AG09309 (cell line): ENCODE measurements around the gene EDA.

ENCODE experiments used
- DNase-seq: peaks from one replicate; pipeline ENCODE4 v3.0.0-alpha.2; 2010; ENCODE audit warnings: low read depth
- H3K4me3 ChIP-seq: 2 replicates; pipeline ENCODE4 v1.5.1; 2011; ENCODE audit warnings: mild to moderate bottlenecking, low read depth, low read length, moderate library complexity; ENCODE audit not compliant: control insufficient read depth
- CTCF ChIP-seq: IDR thresholded peaks from 2 replicates; pipeline ENCODE4 v1.5.1; 2011; ENCODE audit warnings: mild to moderate bottlenecking, low read depth, low read length, inconsistent platforms; ENCODE audit not compliant: insufficient read depth, control insufficient read depth; ENCODE audit errors: missing control alignments

Gene EDA

GRCh38 chrX:70052895-70053615 lies 437.1 kb downstream of the EDA start:
- DNase-seq, result no peak
- no peak overlapping the region for H3K4me3 ChIP-seq
- no peak for TF ChIP-seq CTCF

GRCh38 chrX:70054391-70054790 lies 438.5 kb downstream of the EDA start:
- no peak for TF ChIP-seq CTCF
- H3K4me3 ChIP-seq, result no peak overlapping the region
- no peak for DNase-seq

- no peak within 1 kb of the TSS for H3K4me3 ChIP-seq
- DNase-seq, result no peak
- no peak for TF ChIP-seq CTCF
These were observed 446.2 kb downstream of the EDA start, which contains the start of gene OTUD6A for GRCh38 chrX:70062076-70062475. OTUD6A (plus strand) TSS chrX:70062457; CDS start chrX:70062525, 68 bp downstream.

- no peak overlapping the region for H3K4me3 ChIP-seq
- DNase-seq, result no peak
- TF ChIP-seq CTCF, result no peak
These were observed 447.1 kb downstream of the EDA start for GRCh38 chrX:70062961-70063550.

GRCh38 chrX:70066646-70067045 lies 450.7 kb downstream of the EDA start:
- no peak for TF ChIP-seq CTCF
- no peak overlapping the region for H3K4me3 ChIP-seq
- DNase-seq, result no peak

GRCh38 chrX:70079297-70079696 lies 463.4 kb downstream of the EDA start:
- DNase-seq, result no peak
- no peak for TF ChIP-seq CTCF
- H3K4me3 ChIP-seq, result no peak overlapping the region

- no peak overlapping the region for H3K4me3 ChIP-seq
- DNase-seq, result no peak
- no peak for TF ChIP-seq CTCF
These were observed 464.0 kb downstream of the EDA start for GRCh38 chrX:70079870-70080269.
